ENCODE measurements around the gene OR52I1.

DNA sequence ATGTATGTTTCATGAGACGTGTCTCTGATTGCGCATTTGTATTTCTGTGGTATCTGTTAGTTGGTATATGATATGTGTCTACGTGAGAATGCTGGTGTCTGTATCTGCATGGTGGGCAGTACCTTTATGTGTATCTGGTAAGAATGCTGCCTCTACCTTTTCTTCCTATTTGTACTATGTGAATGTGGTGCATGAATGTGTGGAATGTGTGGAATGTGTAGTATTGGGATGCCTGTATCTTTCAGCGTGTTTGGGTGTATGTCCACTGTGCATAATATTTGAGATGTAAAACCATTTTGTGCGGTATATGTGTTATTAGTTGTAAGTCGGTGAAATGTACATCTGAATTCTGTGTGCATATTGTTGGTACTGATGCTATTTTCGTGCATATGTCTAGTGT lies 47.7 kb downstream of the OR52I1 start:
- TF ChIP-seq, protein P1, sequence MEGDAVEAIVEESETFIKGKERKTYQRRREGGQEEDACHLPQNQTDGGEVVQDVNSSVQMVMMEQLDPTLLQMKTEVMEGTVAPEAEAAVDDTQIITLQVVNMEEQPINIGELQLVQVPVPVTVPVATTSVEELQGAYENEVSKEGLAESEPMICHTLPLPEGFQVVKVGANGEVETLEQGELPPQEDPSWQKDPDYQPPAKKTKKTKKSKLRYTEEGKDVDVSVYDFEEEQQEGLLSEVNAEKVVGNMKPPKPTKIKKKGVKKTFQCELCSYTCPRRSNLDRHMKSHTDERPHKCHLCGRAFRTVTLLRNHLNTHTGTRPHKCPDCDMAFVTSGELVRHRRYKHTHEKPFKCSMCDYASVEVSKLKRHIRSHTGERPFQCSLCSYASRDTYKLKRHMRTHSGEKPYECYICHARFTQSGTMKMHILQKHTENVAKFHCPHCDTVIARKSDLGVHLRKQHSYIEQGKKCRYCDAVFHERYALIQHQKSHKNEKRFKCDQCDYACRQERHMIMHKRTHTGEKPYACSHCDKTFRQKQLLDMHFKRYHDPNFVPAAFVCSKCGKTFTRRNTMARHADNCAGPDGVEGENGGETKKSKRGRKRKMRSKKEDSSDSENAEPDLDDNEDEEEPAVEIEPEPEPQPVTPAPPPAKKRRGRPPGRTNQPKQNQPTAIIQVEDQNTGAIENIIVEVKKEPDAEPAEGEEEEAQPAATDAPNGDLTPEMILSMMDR (IDR thresholded peaks at IDR 0.05): no peak
- TF ChIP-seq POLR2A (IDR thresholded peaks at IDR 0.05): no peak
- no peak for TF ChIP-seq EP300 (IDR thresholded peaks at IDR 0.05)
